Prostate gland (tissue), 2 donors: ENCODE data around the gene SLCO2B1. TPM values are rescaled to one million over a fixed set of nuclear protein-coding genes. Genes with fewer than 3 reads are reported as not detected.

ENCODE experiments used
- DNase-seq: peaks from one replicate; pipeline ENCODE4 v3.0.0-alpha.2; 2019; ENCODE audit warnings: low spot score
- H3K27ac ChIP-seq, 2 donors: fragments of 200-600 bp; sonication (generic); 2 replicates each; pipeline ENCODE4 v1.5.1; 2017 to 2019
- H3K27me3 ChIP-seq: fragments of 200-600 bp; sonication (generic); replicated peaks from 2 replicates; pipeline ENCODE4 v1.5.1; 2019; ENCODE audit not compliant: insufficient read depth
- H3K36me3 ChIP-seq, 2 donors: fragments of 200-600 bp; sonication (generic); 1 replicate in 1 of 2; 2 replicates in 1 of 2; pipeline versions ENCODE4 v1.5.1 to v1.8.1; 2017 to 2019
- H3K4me1 ChIP-seq: fragments of 200-600 bp; sonication (generic); replicated peaks from 2 replicates; pipeline ENCODE4 v1.5.1; 2019
- H3K4me3 ChIP-seq, 2 donors: fragments of 200-600 bp; sonication (generic); 2 replicates each; pipeline ENCODE4 v1.5.1; 2017 to 2019
- H3K9me3 ChIP-seq: fragments of 200-600 bp; sonication (generic); 2 replicates; pipeline ENCODE4 v1.5.1; 2017
- POLR2A ChIP-seq: fragments of 450-650 bp; IDR thresholded peaks from one replicate; pipeline ENCODE4 v1.6.1; 2016; ENCODE audit warnings: antibody characterized with exemption, mild to moderate bottlenecking
- POLR2AphosphoS5 ChIP-seq: sonication (generic); formaldehyde crosslinking; IDR thresholded peaks from one replicate; pipeline ENCODE4 v1.6.1; 2017; ENCODE audit warnings: antibody characterized with exemption
- WGBS: methylation state at CpG from one replicate; pipeline ENCODE4 v1.1.5; 2018; 5-methylcytosine and 5-hydroxymethylcytosine counted together
- intact Hi-C: fragments of 100-400 bp; cut with DNase I; formaldehyde crosslinking; loops from one replicate; pipeline ENCODE4 v1.14.2; 2022
- total RNA-seq, 2 donors: library from RNA; depleted of rRNA; stranded (reverse); fragments of >200 nt; gene quantifications; one replicate each; pipeline ENCODE4 v1.1.0, GENCODE V29; 2016
- TF ChIP-seq, protein P1 (sequence below), 4 experiments: fragments of 200-600 bp in 2 of 4; fragments of 450-650 bp in 2 of 4; sonication (generic) in 2 of 4; IDR thresholded peaks; 1 replicate in 3 of 4; 2 replicates in 1 of 4; pipeline ENCODE4 v1.5.1; 2016 to 2019; ENCODE audit warnings: antibody characterized with exemption in 4 of 4, mild to moderate bottlenecking in 2 of 4, moderate library complexity in 2 of 4

The SLCO2B1 gene
- total RNA-seq, 2 donors from 2014 or later: 6.1 to 32.0 TPM

DNA sequence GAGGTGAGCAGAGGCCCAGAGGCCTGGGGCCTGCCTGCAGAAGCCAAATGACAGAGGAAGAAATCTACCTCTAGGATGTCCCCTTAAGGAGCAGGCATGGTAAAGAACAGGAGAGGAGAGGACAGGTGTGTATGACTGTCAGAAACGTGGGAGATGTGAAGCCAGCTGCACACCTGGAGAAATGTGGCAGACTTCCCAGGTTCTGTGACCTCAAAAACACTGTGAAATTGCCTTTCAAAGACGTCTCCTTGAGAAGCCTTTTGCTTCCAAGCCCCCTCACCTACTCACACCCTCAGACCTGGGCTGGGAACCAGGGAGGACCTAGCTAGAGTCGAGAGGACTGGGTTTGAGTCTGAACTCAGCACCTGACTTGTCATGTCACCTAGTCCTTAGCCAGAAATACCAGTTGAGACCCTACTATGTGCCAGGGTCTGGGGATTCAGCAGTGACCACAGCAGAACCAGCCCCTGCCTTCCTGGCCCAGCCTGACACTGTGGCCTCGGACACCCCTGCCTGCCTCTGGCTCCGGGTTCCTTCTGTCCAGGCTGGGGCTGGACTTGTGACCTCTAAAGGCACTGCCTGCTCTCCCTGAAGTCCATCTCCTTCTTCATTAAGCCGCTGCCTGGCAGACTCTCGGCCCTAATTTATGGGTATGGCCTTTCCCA lies 95.2 kb downstream of the SLCO2B1 start:
- DNase-seq: no peak
- 50% methylated on average over 7 of the region's 7 CpGs for WGBS
- intact Hi-C loops: loop anchor here (2.0 to 5.0 kb wide), 2 partner anchors 221 to 314 kb away; no protein-coding TSS in a partner anchor
- Histone ChIP-seq H3K4me3 (no peak overlapping the region), H3K27ac (no peak overlapping the region), H3K36me3 (no peaks in the 10 kb centered on the region), H3K9me3 (no peaks in the 10 kb centered on the region), H3K4me1 (no peaks in the 10 kb centered on the region), H3K27me3 (peaks cover 2% of the 10 kb centered on the region)
- TF ChIP-seq POLR2A (no peak), POLR2AphosphoS5 (no peak)
- TF ChIP-seq, protein P1, sequence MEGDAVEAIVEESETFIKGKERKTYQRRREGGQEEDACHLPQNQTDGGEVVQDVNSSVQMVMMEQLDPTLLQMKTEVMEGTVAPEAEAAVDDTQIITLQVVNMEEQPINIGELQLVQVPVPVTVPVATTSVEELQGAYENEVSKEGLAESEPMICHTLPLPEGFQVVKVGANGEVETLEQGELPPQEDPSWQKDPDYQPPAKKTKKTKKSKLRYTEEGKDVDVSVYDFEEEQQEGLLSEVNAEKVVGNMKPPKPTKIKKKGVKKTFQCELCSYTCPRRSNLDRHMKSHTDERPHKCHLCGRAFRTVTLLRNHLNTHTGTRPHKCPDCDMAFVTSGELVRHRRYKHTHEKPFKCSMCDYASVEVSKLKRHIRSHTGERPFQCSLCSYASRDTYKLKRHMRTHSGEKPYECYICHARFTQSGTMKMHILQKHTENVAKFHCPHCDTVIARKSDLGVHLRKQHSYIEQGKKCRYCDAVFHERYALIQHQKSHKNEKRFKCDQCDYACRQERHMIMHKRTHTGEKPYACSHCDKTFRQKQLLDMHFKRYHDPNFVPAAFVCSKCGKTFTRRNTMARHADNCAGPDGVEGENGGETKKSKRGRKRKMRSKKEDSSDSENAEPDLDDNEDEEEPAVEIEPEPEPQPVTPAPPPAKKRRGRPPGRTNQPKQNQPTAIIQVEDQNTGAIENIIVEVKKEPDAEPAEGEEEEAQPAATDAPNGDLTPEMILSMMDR (IDR thresholded peaks at IDR 0.05): no peak

DNA sequence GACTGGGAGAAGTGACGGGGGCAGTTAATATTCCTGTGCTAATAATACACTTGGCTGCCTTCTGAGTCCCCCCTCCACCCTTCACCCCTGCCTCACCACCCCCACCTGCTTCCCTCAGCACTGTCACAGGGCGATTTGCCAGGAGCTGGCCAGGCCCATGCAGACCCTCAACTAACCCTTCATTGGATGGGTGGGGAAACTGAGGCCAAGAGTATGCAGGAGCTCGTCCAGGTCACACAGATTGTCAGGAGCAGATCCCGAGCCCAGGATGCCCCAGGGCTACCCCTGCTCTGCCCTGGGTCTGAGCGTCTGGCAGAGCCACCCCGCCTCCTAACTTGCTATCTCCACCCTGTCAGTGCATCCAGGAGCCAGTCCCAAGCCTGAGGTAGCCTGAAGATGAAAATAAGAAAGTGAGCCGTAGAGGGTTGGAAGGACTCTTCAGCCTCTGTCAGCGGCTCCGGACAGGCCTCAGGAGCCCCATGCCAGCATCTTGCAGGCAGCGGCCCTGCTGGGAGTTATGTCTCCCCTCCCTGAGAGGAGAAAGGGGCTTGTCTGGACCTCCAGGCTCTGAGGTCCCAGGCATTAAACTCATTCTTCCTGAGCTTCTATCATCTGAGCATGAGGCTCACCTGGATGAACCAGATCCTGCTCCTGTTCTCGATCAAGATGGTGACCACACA lies 95.9 kb downstream of the SLCO2B1 start:
- TF ChIP-seq POLR2A (no peak), POLR2AphosphoS5 (no peak)
- H3K9me3 ChIP-seq: no peaks in the 10 kb centered on the region
- intact Hi-C loops: loop anchor here (2.0 to 5.0 kb wide), 2 partner anchors 222 to 315 kb away; no protein-coding TSS in a partner anchor
- peaks cover 2% of the 10 kb centered on the region for H3K27me3 ChIP-seq
- H3K4me1 ChIP-seq: no peaks in the 10 kb centered on the region
- H3K4me3 ChIP-seq: no peak overlapping the region
- 78% methylated on average over 11 of the region's 11 CpGs for WGBS
- no peaks in the 10 kb centered on the region for H3K36me3 ChIP-seq
- H3K27ac ChIP-seq: no peak overlapping the region
- no peak for DNase-seq

DNA sequence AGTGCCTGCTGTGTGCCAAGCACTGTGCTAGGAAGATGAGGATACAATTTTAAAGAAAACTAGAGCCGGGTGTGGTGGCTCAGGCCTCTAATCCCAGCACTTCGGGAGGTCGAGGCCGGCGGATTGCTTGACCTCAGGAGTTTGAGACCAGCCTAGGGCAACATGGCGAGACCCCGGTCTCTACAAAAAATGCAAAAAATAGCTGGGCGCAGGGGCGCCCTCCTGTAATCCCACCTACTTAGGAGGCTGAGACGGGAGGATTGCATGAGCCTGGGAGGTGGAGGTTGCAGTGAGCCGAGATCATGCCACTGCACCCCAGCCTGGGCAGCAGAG lies 98.0 kb downstream of the SLCO2B1 start:
- Histone ChIP-seq H3K4me1 (no peaks in the 10 kb centered on the region), H3K9me3 (no peaks in the 10 kb centered on the region), H3K27me3 (no peaks in the 10 kb centered on the region), H3K27ac (no peak overlapping the region), H3K4me3 (no peak overlapping the region), H3K36me3 (no peaks in the 10 kb centered on the region)
- intact Hi-C loops: loop anchor here (1.0 to 5.0 kb wide), 2 partner anchors 109 to 317 kb away; no protein-coding TSS in a partner anchor
- WGBS: 41% methylated on average over 11 of the region's 11 CpGs
- TF ChIP-seq POLR2A (no peak), POLR2AphosphoS5 (no peak)
- TF ChIP-seq, protein P1 (IDR thresholded peaks at IDR 0.05): no peak
- no peak for DNase-seq

DNA sequence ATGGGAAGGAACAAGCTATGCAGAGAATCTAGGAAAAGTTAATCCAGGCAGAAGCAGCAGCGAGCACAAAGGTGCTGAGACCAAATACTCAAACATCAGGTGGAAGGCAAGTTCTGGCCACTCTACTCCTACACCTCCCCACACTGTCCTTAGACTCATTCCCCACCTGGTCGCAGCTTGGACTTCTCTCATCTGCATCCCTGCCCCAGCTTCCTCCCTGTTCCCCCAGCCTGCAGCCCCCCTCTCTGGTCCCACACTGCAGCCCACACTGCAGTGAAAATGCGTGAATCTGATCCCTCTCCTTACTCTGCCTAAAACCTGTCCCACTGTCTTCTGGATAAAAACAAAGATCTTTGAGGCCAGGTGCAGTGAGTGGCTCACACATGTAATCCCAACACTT lies 98.8 kb downstream of the SLCO2B1 start:
- H3K4me3 ChIP-seq: no peak overlapping the region
- intact Hi-C loops: loop anchor here (5.0 kb wide), 1 partner anchor 317 kb away; no protein-coding TSS in a partner anchor

DNA sequence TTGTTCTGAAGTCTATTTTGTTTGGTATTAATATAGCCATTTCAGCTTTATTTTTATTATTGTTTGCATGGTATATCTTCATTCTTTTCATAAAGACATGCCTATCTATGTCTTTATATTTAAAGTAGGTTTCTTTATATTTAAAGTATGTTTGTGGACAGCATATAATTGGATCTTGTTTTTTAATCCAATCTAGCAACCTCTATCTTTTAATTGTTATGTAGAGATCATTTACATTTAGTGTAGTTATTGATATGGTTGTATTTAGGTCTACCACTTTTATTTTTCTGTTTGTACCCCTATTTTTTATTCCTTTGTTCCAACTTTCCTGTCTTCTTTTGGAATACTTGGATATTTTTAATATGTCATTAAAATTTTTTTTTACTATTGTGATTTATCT lies 103.4 kb downstream of the SLCO2B1 start:
- no peaks in the 10 kb centered on the region for H3K9me3 ChIP-seq
- no peak for DNase-seq
- H3K27ac ChIP-seq: no peak overlapping the region
- no peak overlapping the region for H3K4me3 ChIP-seq
- H3K36me3 ChIP-seq: no peaks in the 10 kb centered on the region
- intact Hi-C loops: no loop called here
- no peaks in the 10 kb centered on the region for H3K27me3 ChIP-seq
- TF ChIP-seq, protein P1 (IDR thresholded peaks at IDR 0.05): no peak
- TF ChIP-seq POLR2A: no peak
- H3K4me1 ChIP-seq: no peaks in the 10 kb centered on the region

More for the DNA sequence above, 98.8 kb downstream of the SLCO2B1 start:
- Histone ChIP-seq H3K27me3 (no peaks in the 10 kb centered on the region), H3K9me3 (no peaks in the 10 kb centered on the region), H3K27ac (no peak overlapping the region), H3K4me1 (no peaks in the 10 kb centered on the region), H3K36me3 (no peaks in the 10 kb centered on the region)
- TF ChIP-seq POLR2A (no peak), POLR2AphosphoS5 (no peak)
- TF ChIP-seq, protein P1 (IDR thresholded peaks at IDR 0.05): no peak
- DNase-seq: no peak
- 48% methylated on average over 3 of the region's 3 CpGs for WGBS

Other genes with a start within 250 kb of the SLCO2B1 start
- 10 to 100 TPM; 16.2 to 52.1 TPM for gene XRRA1, start 202.0 kb upstream of the SLCO2B1 start, total RNA-seq
- 10 to 100 TPM; 76.9 to 82.4 TPM for gene SPCS2, start 201.8 kb upstream of the SLCO2B1 start, total RNA-seq
- 10 to 100 TPM; 19.4 to 26.2 TPM for gene NEU3, start 162.2 kb upstream of the SLCO2B1 start, total RNA-seq
- gene OR2AT4, start 54.2 kb upstream of the SLCO2B1 start, total RNA-seq: under 1 TPM in 1 of 2 donors, not detected in 1; 0.11 TPM
- gene TPBGL, start 89.7 kb downstream of the SLCO2B1 start, total RNA-seq: 1 to 10 TPM in 1 of 2 donors, under 1 TPM in 1; 0.68 to 8.3 TPM
- gene ARRB1, start 200.6 kb downstream of the SLCO2B1 start, total RNA-seq: 10 to 100 TPM; 31.9 to 64.7 TPM
- 1,000 to 10,000 TPM in 1 of 2 donors, 100 to 1,000 TPM in 1; 890 to 1,636 TPM for gene RPS3, start 248.4 kb downstream of the SLCO2B1 start, total RNA-seq